Activated CD8-positive, alpha-beta memory T cell treated with anti-CD3 and anti-CD28 coated beads, Interleukin-2, amount 50 U/mL, for 1 hour (primary cell): ENCODE data around the gene NACA2.
"Not testable (repeated sequence)": the region's sequence is repeated elsewhere in the genome, so short reads cannot be mapped to it uniquely, and the experiment has no call there.

Source experiments
- DNase-seq: peaks from one replicate; pipeline ENCODE4 v3.0.0-alpha.2; 2020; ENCODE audit errors: extremely low read depth

NACA2 gene

GRCh38 chr17:61591018-61591417 is at the start of gene NACA2:
Gene NACA2, minus strand, starts transcription at chr17:61591219. Its CDS starts 39 bp downstream, at chr17:61591180.
- DNase-seq = no peak

- DNase-seq = no peak
These were observed 48.8 kb upstream of the NACA2 start for GRCh38 chr17:61639818-61640217.

- DNase-seq = no peak
These were observed 47.1 kb upstream of the NACA2 start for GRCh38 chr17:61638087-61638486.

- DNase-seq = no peak
These were observed 45.0 kb upstream of the NACA2 start for GRCh38 chr17:61635913-61636432.

- DNase-seq = no peak
These were observed 44.0 kb upstream of the NACA2 start for GRCh38 chr17:61634942-61635538.

GRCh38 chr17:61634011-61634539 is 43.1 kb upstream of the NACA2 start:
- DNase-seq = no peak

- no peak for DNase-seq
These were observed 41.8 kb upstream of the NACA2 start for GRCh38 chr17:61632826-61633225.

- DNase-seq = no peak
These were observed 40.8 kb upstream of the NACA2 start for GRCh38 chr17:61631800-61632199.

GRCh38 chr17:61628158-61628557 is 37.1 kb upstream of the NACA2 start:
- not testable (repeated sequence) for DNase-seq

GRCh38 chr17:61627658-61628057 is 36.6 kb upstream of the NACA2 start:
- DNase-seq = no peak

- no peak for DNase-seq
These were observed 36.1 kb upstream of the NACA2 start for GRCh38 chr17:61627125-61627524.

- DNase-seq = no peak
These were observed 34.5 kb upstream of the NACA2 start for GRCh38 chr17:61625564-61625963.

GRCh38 chr17:61624951-61625350 is 33.9 kb upstream of the NACA2 start:
- no peak for DNase-seq

- no peak for DNase-seq
These were observed 30.3 kb upstream of the NACA2 start for GRCh38 chr17:61621317-61621716.

GRCh38 chr17:61619953-61620352 is 28.9 kb upstream of the NACA2 start:
- no peak for DNase-seq

GRCh38 chr17:61619493-61619892 is 28.5 kb upstream of the NACA2 start:
- DNase-seq = no peak

- DNase-seq = no peak
These were observed 27.9 kb upstream of the NACA2 start for GRCh38 chr17:61618950-61619349.

GRCh38 chr17:61617330-61617729 is 26.3 kb upstream of the NACA2 start:
- DNase-seq = no peak

- no peak for DNase-seq
These were observed 25.8 kb upstream of the NACA2 start for GRCh38 chr17:61616783-61617182.

GRCh38 chr17:61614219-61614618 is 23.2 kb upstream of the NACA2 start:
- DNase-seq = no peak

- DNase-seq = no peak
These were observed 20.3 kb upstream of the NACA2 start for GRCh38 chr17:61611323-61611722.

GRCh38 chr17:61605692-61606091 is 14.7 kb upstream of the NACA2 start:
- DNase-seq = no peak

GRCh38 chr17:61601297-61601696 is 10.3 kb upstream of the NACA2 start:
- no peak for DNase-seq

GRCh38 chr17:61600621-61601020 is 9.6 kb upstream of the NACA2 start:
- no peak for DNase-seq
